Measurements from ENCODE around the gene SRL.

SRL gene

GRCh38 chr16:4192206-4192605 is 49.7 kb downstream of the SRL start:
- DNase-seq (ENCODE audit: extremely low spot score) = no peak
- ChIA-PET POLR2A (no interaction called here), CTCF (no interaction called here)
- no peak for TF ChIP-seq PKNOX1 (IDR thresholded peaks at IDR 0.05)
- no peak for TF ChIP-seq ARNT (IDR thresholded peaks at IDR 0.05)
- no peak for TF ChIP-seq ZNF384 (IDR thresholded peaks at IDR 0.05)
- no peak for TF ChIP-seq L3MBTL2 (conservative IDR thresholded peaks at IDR 0.05)
- no peak for TF ChIP-seq LEF1 (IDR thresholded peaks at IDR 0.05; ENCODE audit: borderline replicate concordance)
- no peak for TF ChIP-seq CTBP1 (IDR thresholded peaks at IDR 0.05; ENCODE audit: borderline replicate concordance)
- no peak for TF ChIP-seq SP1 (IDR thresholded peaks at IDR 0.05)
- no peak for TF ChIP-seq FOXK2 (IDR thresholded peaks at IDR 0.05)
- TF ChIP-seq BHLHE40 (IDR thresholded peaks at IDR 0.05; ENCODE audit: borderline replicate concordance) = no peak
- TF ChIP-seq ELF4 (IDR thresholded peaks at IDR 0.05) = no peak
- no peak for TF ChIP-seq FOXA1 (IDR thresholded peaks at IDR 0.05)
- no peak for TF ChIP-seq TARDBP (IDR thresholded peaks at IDR 0.05)
- TF ChIP-seq FOXM1 (IDR thresholded peaks at IDR 0.05; ENCODE audit: borderline replicate concordance) = no peak

- TF ChIP-seq ZNF384 (IDR thresholded peaks at IDR 0.05) = no peak
- no peak for TF ChIP-seq ARNT (IDR thresholded peaks at IDR 0.05)
- TF ChIP-seq HDGF (IDR thresholded peaks at IDR 0.05; ENCODE audit: borderline replicate concordance) = no peak
- ChIA-PET POLR2A (no interaction called here), CTCF (no interaction called here)
- no peak for DNase-seq (ENCODE audit: extremely low spot score)
Observed at GRCh38 chr16:4190712-4191333, 51.1 kb downstream of the SRL start.

- TF ChIP-seq FOXK2 (IDR thresholded peaks at IDR 0.05) (no peak), SUZ12 (IDR thresholded peaks at IDR 0.05) (no peak), FOXA1 (IDR thresholded peaks at IDR 0.05) (no peak), LEF1 (IDR thresholded peaks at IDR 0.05; ENCODE audit: borderline replicate concordance) (no peak), CTBP1 (IDR thresholded peaks at IDR 0.05; ENCODE audit: borderline replicate concordance) (no peak), NFRKB (IDR thresholded peaks at IDR 0.05) (no peak), TARDBP (IDR thresholded peaks at IDR 0.05) (no peak), ARNT (IDR thresholded peaks at IDR 0.05) (no peak), ZNF384 (IDR thresholded peaks at IDR 0.05) (no peak), BHLHE40 (IDR thresholded peaks at IDR 0.05; ENCODE audit: borderline replicate concordance) (no peak)
- CTCF ChIA-PET = no interaction called here
- DNase-seq (ENCODE audit: extremely low spot score) = no peak
- POLR2A ChIA-PET = interaction anchor here (1.2 kb wide), 1 partner anchor 10 kb away, joined by 3 read pairs; no protein-coding TSS in a partner anchor
Observed at GRCh38 chr16:4190086-4190485, 51.8 kb downstream of the SRL start.

GRCh38 chr16:4184038-4184702 is 57.7 kb downstream of the SRL start:
- ChIA-PET CTCF (no interaction called here), POLR2A (interaction anchor here (0.6 to 1.7 kb wide), 15 partner anchors 11 to 148 kb away, joined by 3 to 10 read pairs (median 3); no protein-coding TSS in a partner anchor)
- no peak for DNase-seq (ENCODE audit: extremely low spot score)
- no peak for TF ChIP-seq L3MBTL2 (conservative IDR thresholded peaks at IDR 0.05)
- TF ChIP-seq NFRKB (IDR thresholded peaks at IDR 0.05) = no peak
- no peak for TF ChIP-seq HDGF (IDR thresholded peaks at IDR 0.05; ENCODE audit: borderline replicate concordance)
- TF ChIP-seq CTBP1 (IDR thresholded peaks at IDR 0.05; ENCODE audit: borderline replicate concordance) = no peak
- TF ChIP-seq SP1 (IDR thresholded peaks at IDR 0.05) = no peak
- no peak for TF ChIP-seq ZNF384 (IDR thresholded peaks at IDR 0.05)
- TF ChIP-seq BHLHE40 (IDR thresholded peaks at IDR 0.05; ENCODE audit: borderline replicate concordance) = no peak
- no peak for TF ChIP-seq FOXM1 (IDR thresholded peaks at IDR 0.05; ENCODE audit: borderline replicate concordance)
- TF ChIP-seq LEF1 (IDR thresholded peaks at IDR 0.05; ENCODE audit: borderline replicate concordance) = no peak
- TF ChIP-seq FOXA1 (IDR thresholded peaks at IDR 0.05) = no peak
- no peak for TF ChIP-seq SUZ12 (IDR thresholded peaks at IDR 0.05)
- no peak for TF ChIP-seq ELF4 (IDR thresholded peaks at IDR 0.05)
- no peak for TF ChIP-seq ARNT (IDR thresholded peaks at IDR 0.05)
- no peak for TF ChIP-seq TARDBP (IDR thresholded peaks at IDR 0.05)

GRCh38 chr16:4183237-4184037 is 58.4 kb downstream of the SRL start:
- ChIA-PET POLR2A (interaction anchor here (0.6 to 1.7 kb wide), 16 partner anchors 10 to 148 kb away, joined by 3 to 10 read pairs (median 4); no protein-coding TSS in a partner anchor), CTCF (no interaction called here)
- DNase-seq (ENCODE audit: extremely low spot score) = peak; percentile 100
- no peak for TF ChIP-seq TARDBP (IDR thresholded peaks at IDR 0.05)
- peak; percentile 93 for TF ChIP-seq L3MBTL2 (conservative IDR thresholded peaks at IDR 0.05)

- CTCF ChIA-PET = no interaction called here
- POLR2A ChIA-PET = interaction anchor here (0.7 to 1.7 kb wide), 5 partner anchors 10 to 70 kb away, joined by 3 to 10 read pairs (median 4); no protein-coding TSS in a partner anchor
- TF ChIP-seq L3MBTL2 (conservative IDR thresholded peaks at IDR 0.05) (no peak), TARDBP (IDR thresholded peaks at IDR 0.05) (no peak), ZNF384 (IDR thresholded peaks at IDR 0.05) (no peak)
- no peak for DNase-seq (ENCODE audit: extremely low spot score)
Observed at GRCh38 chr16:4182581-4183236, 59.2 kb downstream of the SRL start.

- POLR2A ChIA-PET = interaction anchor here (1.1 to 1.6 kb wide), 2 partner anchors 9 to 21 kb away, joined by 3 read pairs; no protein-coding TSS in a partner anchor
- CTCF ChIA-PET = interaction anchor here (0.6 kb wide), 1 partner anchor 844 kb away, joined by 5 read pairs; no protein-coding TSS in a partner anchor
- no peak for TF ChIP-seq HDGF (IDR thresholded peaks at IDR 0.05; ENCODE audit: borderline replicate concordance)
- TF ChIP-seq LEF1 (IDR thresholded peaks at IDR 0.05; ENCODE audit: borderline replicate concordance) = no peak
- no peak for TF ChIP-seq TARDBP (IDR thresholded peaks at IDR 0.05)
- no peak for TF ChIP-seq CTBP1 (IDR thresholded peaks at IDR 0.05; ENCODE audit: borderline replicate concordance)
- no peak for TF ChIP-seq ELF4 (IDR thresholded peaks at IDR 0.05)
- no peak for TF ChIP-seq SP1 (IDR thresholded peaks at IDR 0.05)
- no peak for TF ChIP-seq FOXA1 (IDR thresholded peaks at IDR 0.05)
- no peak for DNase-seq (ENCODE audit: extremely low spot score)
Observed at GRCh38 chr16:4180511-4180910, 61.4 kb downstream of the SRL start.
